Measurements from ENCODE around the gene RNF220.

Gene RNF220

DNA sequence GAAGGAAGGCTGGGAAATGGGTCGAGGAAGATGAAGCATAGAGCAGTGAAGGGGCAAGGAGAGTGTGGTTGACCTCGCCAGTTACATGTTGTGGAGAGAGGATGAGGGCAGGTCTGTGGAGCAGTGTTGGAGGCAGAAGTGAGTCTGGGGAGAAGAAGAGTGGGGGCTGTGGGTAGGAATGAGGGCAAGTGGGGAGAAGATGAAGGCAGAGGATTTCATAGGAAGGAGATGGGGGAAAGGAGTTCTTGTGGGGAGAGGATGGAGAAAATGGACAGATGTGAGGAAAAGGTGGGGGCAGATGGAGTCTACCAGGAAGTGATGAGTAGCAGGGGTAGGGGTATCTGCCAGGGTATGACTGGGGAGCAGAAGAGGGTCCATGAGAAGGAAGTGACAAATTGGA, 273.1 kb downstream of the RNF220 start:
- WGBS, 2 experiments (ENCODE audit: insufficient coverage in 2 of 2) = 92% methylated on average over 2 of the region's 2 CpGs
- Histone ChIP-seq H3K27ac (ENCODE audit: low read depth, low read length, severe bottlenecking) (no peak overlapping the region), H3K4me1 (ENCODE audit: control insufficient read depth, insufficient read depth, low read length, poor library complexity, severe bottlenecking) (peaks cover 13% of the 10 kb centered on the region), H3K9me3 (ENCODE audit: control insufficient read depth, low read length) (no peaks in the 10 kb centered on the region), H3K4me3 (ENCODE audit: extremely low read depth, insufficient read depth, low read length, poor library complexity, severe bottlenecking) (no peak overlapping the region), H3K36me3 (ENCODE audit: control insufficient read depth, insufficient read depth, low read length) (no peaks in the 10 kb centered on the region)

DNA sequence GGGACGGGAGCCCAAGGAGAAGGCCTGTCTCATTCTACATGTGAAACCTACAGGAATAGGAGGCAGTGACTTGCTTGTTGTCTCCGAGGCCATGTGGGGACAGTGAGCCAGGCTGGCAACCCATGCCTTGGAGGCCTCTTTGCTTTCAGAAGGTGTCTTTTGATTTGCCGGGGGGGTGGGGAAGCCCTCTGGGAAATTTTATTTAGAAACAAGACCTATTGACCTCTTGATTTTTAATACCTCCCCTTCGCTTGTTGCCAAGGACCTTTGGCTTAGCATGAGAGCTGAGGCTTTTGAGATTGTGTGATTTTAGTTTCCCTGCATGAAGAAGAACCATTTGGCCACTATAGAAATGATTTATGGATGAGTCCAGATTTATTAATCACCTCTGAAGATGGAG, 273.6 kb downstream of the RNF220 start:
- no peaks in the 10 kb centered on the region for H3K9me3 ChIP-seq (ENCODE audit: control insufficient read depth, low read length)
- no peak overlapping the region for H3K27ac ChIP-seq (ENCODE audit: low read depth, low read length, severe bottlenecking)
- H3K36me3 ChIP-seq (ENCODE audit: control insufficient read depth, insufficient read depth, low read length) = no peaks in the 10 kb centered on the region
- H3K4me1 ChIP-seq (ENCODE audit: control insufficient read depth, insufficient read depth, low read length, poor library complexity, severe bottlenecking) = peaks cover 9% of the 10 kb centered on the region
- H3K4me3 ChIP-seq (ENCODE audit: extremely low read depth, insufficient read depth, low read length, poor library complexity, severe bottlenecking) = no peak overlapping the region
- WGBS, 2 experiments (ENCODE audit: insufficient coverage in 2 of 2) = 100% methylated on average over 1 of the region's 4 CpGs; no CpG with 5 or more reads in 1 of the 2 experiments

DNA sequence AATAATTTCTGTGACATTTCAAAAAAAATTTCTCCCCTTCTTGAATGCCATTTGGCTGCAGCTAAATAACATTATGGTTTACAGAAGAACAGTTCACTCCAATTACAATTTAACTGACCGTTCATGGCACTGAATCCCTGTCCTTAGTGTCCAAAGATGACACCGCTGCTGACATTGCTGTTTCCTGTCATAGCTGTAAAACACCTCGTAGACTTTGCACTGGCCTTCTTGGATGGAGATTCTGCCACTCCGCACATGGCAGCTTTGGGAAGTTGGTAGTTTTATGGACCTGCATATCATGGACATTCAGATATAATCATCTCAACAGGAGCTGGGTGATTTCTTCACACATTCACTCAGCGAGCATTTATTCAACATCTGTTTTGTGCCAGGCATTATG, 274.4 kb downstream of the RNF220 start:
- Histone ChIP-seq H3K36me3 (ENCODE audit: control insufficient read depth, insufficient read depth, low read length) (no peaks in the 10 kb centered on the region), H3K4me3 (ENCODE audit: extremely low read depth, insufficient read depth, low read length, poor library complexity, severe bottlenecking) (no peak overlapping the region), H3K27ac (ENCODE audit: low read depth, low read length, severe bottlenecking) (no peak overlapping the region), H3K9me3 (ENCODE audit: control insufficient read depth, low read length) (no peaks in the 10 kb centered on the region), H3K4me1 (ENCODE audit: control insufficient read depth, insufficient read depth, low read length, poor library complexity, severe bottlenecking) (peaks cover 7% of the 10 kb centered on the region)
- WGBS, 2 experiments (ENCODE audit: insufficient coverage in 2 of 2) = 87 to 91% methylated on average over 3 to 4 of the region's 5 CpGs

DNA sequence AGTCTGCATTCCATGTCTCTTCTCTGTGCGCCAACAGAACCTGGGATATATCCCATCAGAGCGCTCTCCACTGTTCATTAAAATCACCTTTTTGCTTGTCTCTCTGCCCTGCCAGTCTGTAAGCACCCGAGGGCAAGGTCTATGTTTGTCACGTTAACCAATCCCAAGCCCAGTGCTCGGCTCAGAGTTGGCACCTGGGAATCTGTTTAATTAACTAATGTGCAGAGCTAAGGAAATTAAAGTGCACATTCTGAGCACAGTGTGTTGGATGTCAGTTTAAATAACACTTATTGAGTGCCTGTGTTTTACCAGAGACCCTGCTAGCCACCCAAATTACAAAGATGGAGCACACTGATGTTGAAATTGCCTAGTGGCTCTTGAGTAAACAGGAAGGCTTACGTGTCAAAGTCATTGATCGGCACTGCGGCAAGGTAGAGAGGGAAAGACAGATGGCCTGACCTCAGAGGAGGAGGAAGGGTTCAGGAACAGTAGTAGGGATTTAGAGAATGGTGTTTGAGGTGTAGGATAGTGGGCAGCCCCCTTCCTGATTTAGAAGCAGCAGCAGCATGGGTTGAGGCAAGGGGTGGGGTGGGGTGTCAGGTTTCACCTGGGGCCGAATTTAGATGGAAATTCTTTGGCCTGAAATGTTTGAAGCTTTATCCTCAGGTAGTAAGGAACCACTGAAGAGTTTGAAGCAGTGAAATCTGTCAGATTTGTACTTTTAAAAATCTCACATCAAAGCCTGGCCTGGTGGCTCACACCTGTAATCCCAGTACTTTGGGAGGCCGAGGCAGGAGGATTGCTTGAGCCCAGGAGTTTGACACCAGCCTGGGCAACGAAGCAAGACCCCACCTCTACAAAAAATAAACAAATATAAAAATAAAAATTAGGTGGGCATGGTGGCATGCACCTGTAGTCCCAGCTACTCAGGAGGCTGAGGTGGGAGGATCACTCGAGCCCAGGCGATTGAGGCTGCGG, 277.1 kb downstream of the RNF220 start:
- 80 to 83% methylated on average over 11 to 12 of the region's 14 CpGs for WGBS, 2 experiments (ENCODE audit: insufficient coverage in 2 of 2)
- Histone ChIP-seq H3K4me3 (ENCODE audit: extremely low read depth, insufficient read depth, low read length, poor library complexity, severe bottlenecking) (no peak overlapping the region), H3K4me1 (ENCODE audit: control insufficient read depth, insufficient read depth, low read length, poor library complexity, severe bottlenecking) (no peaks in the 10 kb centered on the region), H3K9me3 (ENCODE audit: control insufficient read depth, low read length) (no peaks in the 10 kb centered on the region), H3K27ac (ENCODE audit: low read depth, low read length, severe bottlenecking) (no peak overlapping the region), H3K36me3 (ENCODE audit: control insufficient read depth, insufficient read depth, low read length) (no peaks in the 10 kb centered on the region)

DNA sequence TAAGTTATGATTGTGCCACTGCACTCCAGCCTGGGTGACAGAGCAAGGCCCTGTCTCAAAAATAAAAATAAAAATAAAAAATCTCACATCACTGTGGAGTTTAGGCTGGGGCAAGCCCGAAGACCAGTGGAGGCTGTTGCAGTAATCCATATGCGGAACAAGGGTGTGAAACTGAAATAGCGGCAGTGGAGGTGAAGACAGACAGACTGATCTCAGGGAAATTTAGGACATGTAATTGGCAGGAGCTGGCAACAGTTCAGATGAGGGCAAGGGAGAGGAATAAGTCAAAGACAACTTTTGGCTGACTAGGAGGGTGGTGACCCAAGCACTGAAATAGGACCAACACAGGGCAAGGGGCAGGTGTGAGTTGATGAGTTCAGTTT, 277.8 kb downstream of the RNF220 start:
- Histone ChIP-seq H3K36me3 (ENCODE audit: control insufficient read depth, insufficient read depth, low read length) (no peaks in the 10 kb centered on the region), H3K9me3 (ENCODE audit: control insufficient read depth, low read length) (no peaks in the 10 kb centered on the region), H3K27ac (ENCODE audit: low read depth, low read length, severe bottlenecking) (no peak overlapping the region), H3K4me3 (ENCODE audit: extremely low read depth, insufficient read depth, low read length, poor library complexity, severe bottlenecking) (no peak overlapping the region), H3K4me1 (ENCODE audit: control insufficient read depth, insufficient read depth, low read length, poor library complexity, severe bottlenecking) (no peaks in the 10 kb centered on the region)
- WGBS, 2 experiments (ENCODE audit: insufficient coverage in 2 of 2) = 100% methylated on average over 3 of the region's 3 CpGs

DNA sequence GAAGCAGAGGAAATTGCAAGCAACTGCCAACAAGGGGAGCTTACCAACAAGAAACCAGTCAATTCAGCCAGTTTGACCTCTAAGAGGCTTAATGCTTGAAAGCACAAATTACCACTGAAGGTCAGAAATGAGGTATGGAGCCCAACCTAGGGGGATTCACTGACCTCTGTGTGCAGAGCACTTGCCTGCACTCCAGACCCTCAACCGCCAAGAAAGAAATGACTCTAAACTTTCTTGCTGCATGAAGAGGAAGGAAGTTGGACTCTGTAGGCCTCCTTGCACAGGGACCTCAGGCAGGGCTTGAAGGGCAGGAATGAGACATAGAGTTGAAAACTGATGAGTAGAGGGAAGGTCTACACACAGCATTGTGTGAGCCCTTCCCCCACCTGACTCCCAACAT, 279.5 kb downstream of the RNF220 start:
- H3K4me3 ChIP-seq (ENCODE audit: extremely low read depth, insufficient read depth, low read length, poor library complexity, severe bottlenecking) = no peak overlapping the region
- 83 to 86% methylated on average over 1 of the region's 1 CpG for WGBS, 2 experiments (ENCODE audit: insufficient coverage in 2 of 2)
- no peaks in the 10 kb centered on the region for H3K36me3 ChIP-seq (ENCODE audit: control insufficient read depth, insufficient read depth, low read length)
- no peaks in the 10 kb centered on the region for H3K9me3 ChIP-seq (ENCODE audit: control insufficient read depth, low read length)
- no peaks in the 10 kb centered on the region for H3K4me1 ChIP-seq (ENCODE audit: control insufficient read depth, insufficient read depth, low read length, poor library complexity, severe bottlenecking)
- no peak overlapping the region for H3K27ac ChIP-seq (ENCODE audit: low read depth, low read length, severe bottlenecking)

DNA sequence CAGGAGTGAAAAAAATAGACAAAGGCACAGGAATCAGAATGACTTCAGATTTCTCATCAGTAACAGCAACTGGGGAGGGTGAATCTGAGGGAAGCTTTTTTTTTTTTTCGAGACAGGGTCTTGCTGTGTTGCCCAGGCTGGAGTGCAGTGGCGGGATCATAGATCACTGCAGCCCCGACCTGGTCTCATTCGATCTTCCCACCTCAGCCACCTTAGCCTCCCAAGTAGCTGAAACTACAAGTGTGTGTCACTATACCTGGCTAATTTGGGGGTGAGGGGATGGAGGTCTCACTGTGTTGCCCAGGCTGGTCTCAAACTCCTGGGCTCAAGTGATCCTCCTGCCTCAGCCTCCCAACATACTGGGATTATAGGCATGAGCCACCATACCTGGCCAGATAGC, 280.2 kb downstream of the RNF220 start:
- no peaks in the 10 kb centered on the region for H3K9me3 ChIP-seq (ENCODE audit: control insufficient read depth, low read length)
- H3K27ac ChIP-seq (ENCODE audit: low read depth, low read length, severe bottlenecking) = no peak overlapping the region
- H3K36me3 ChIP-seq (ENCODE audit: control insufficient read depth, insufficient read depth, low read length) = no peaks in the 10 kb centered on the region
- no peak overlapping the region for H3K4me3 ChIP-seq (ENCODE audit: extremely low read depth, insufficient read depth, low read length, poor library complexity, severe bottlenecking)
- WGBS, 2 experiments (ENCODE audit: insufficient coverage in 2 of 2) = 100% methylated on average over 1 to 3 of the region's 4 CpGs
- H3K4me1 ChIP-seq (ENCODE audit: control insufficient read depth, insufficient read depth, low read length, poor library complexity, severe bottlenecking) = no peaks in the 10 kb centered on the region

DNA sequence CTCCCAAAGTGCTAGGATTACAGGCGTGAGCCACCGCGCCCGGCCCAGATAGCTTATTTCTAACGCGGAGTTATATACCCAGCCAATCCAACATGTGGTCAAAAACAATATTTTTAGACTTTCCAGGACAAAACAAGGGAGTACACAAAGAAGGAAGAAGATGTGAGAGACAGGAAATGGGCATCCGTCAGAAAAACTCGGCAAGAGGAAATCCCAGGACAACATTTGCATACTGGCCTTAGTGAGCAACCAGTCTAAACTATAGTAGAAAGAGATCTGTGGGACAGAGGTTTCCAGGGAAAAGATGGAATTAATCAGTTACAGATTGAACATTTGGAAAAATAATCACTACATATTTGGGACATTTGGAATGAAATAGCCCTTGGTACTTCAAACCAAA, 280.8 kb downstream of the RNF220 start:
- Histone ChIP-seq H3K9me3 (ENCODE audit: control insufficient read depth, low read length) (no peaks in the 10 kb centered on the region), H3K4me1 (ENCODE audit: control insufficient read depth, insufficient read depth, low read length, poor library complexity, severe bottlenecking) (no peaks in the 10 kb centered on the region), H3K27ac (ENCODE audit: low read depth, low read length, severe bottlenecking) (no peak overlapping the region), H3K36me3 (ENCODE audit: control insufficient read depth, insufficient read depth, low read length) (no peaks in the 10 kb centered on the region), H3K4me3 (ENCODE audit: extremely low read depth, insufficient read depth, low read length, poor library complexity, severe bottlenecking) (no peak overlapping the region)
- WGBS, 2 experiments (ENCODE audit: insufficient coverage in 2 of 2) = 92 to 96% methylated on average over 2 to 7 of the region's 8 CpGs

DNA sequence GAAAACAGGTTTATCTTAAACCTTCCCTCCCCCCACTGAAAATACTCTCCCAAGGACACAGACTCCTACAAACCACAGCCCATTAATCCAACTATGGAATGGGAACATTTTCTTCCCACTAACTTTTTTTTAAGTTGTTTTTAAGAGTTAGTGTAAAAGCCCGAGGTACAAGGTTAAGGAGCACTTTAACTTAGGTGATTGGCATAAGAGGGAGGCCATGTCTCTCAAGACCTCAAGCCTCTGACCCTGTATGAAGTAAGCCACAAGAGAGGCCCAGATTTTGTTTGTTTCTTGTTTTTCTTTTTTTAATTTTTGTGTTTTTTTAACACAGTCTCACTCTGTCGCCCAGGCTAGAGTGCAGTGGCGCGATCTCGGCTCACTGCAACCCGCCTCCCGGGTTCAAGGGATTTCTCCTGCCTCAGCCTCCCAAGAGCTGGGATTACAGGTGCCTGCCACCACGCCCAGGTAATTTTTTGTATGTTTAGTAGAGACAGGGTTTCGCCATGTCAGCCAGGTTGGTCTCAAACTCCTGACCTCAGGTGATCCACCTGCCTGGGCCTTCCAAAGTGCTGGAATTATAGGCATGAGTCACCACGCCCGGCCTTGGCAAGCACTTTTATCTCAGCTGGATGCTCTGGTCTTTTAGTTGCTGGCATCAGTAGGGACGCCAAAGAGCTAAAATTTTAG, 283.8 kb downstream of the RNF220 start:
- Histone ChIP-seq H3K4me3 (ENCODE audit: extremely low read depth, insufficient read depth, low read length, poor library complexity, severe bottlenecking) (no peak overlapping the region), H3K27ac (ENCODE audit: low read depth, low read length, severe bottlenecking) (no peak overlapping the region), H3K9me3 (ENCODE audit: control insufficient read depth, low read length) (no peaks in the 10 kb centered on the region), H3K4me1 (ENCODE audit: control insufficient read depth, insufficient read depth, low read length, poor library complexity, severe bottlenecking) (no peaks in the 10 kb centered on the region), H3K36me3 (ENCODE audit: control insufficient read depth, insufficient read depth, low read length) (no peaks in the 10 kb centered on the region)
- 88% methylated on average over 10 to 11 of the region's 12 CpGs for WGBS, 2 experiments (ENCODE audit: insufficient coverage in 2 of 2)

DNA sequence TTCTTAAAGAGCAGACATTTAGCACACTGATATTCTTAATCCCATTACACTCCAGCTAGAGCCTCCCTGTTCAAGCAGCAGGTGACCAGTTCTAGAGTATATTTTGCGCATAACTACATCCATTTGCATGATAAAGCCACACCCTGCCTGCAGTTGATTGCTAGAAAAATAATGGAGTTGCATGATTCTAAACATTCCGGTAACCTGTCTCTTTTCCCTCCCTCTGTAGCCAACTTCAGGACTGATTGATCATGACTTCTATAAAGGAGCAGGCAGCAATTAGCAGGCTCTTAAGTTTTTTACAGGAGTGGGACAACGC, 284.4 kb downstream of the RNF220 start:
- no peak overlapping the region for H3K4me3 ChIP-seq (ENCODE audit: extremely low read depth, insufficient read depth, low read length, poor library complexity, severe bottlenecking)
- H3K27ac ChIP-seq (ENCODE audit: low read depth, low read length, severe bottlenecking) = no peak overlapping the region
- H3K36me3 ChIP-seq (ENCODE audit: control insufficient read depth, insufficient read depth, low read length) = no peaks in the 10 kb centered on the region
- WGBS, 2 experiments (ENCODE audit: insufficient coverage in 2 of 2) = 79 to 81% methylated on average over 2 to 3 of the region's 3 CpGs
- no peaks in the 10 kb centered on the region for H3K4me1 ChIP-seq (ENCODE audit: control insufficient read depth, insufficient read depth, low read length, poor library complexity, severe bottlenecking)
- no peaks in the 10 kb centered on the region for H3K9me3 ChIP-seq (ENCODE audit: control insufficient read depth, low read length)

DNA sequence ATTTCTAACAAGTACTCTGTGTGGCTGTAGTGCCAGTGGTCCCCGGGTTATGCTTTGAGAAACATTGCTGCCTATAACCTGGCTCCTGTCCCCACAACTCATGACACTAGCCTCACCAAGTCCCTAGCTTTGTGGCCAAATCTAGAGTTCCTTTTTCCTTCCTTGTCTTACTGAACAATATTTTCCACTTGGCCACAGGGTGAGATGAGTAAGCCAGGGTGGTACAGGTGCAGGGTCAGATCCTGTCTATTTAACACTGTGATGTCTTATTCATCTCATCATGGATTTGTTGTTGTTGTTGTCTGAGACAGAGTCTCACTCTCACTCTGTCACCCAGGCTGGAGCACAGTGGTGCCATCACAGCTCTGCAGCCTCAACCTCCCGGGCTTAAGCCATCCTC, 288.1 kb downstream of the RNF220 start:
- H3K4me3 ChIP-seq (ENCODE audit: extremely low read depth, insufficient read depth, low read length, poor library complexity, severe bottlenecking) = no peak overlapping the region
- no peaks in the 10 kb centered on the region for H3K36me3 ChIP-seq (ENCODE audit: control insufficient read depth, insufficient read depth, low read length)
- H3K27ac ChIP-seq (ENCODE audit: low read depth, low read length, severe bottlenecking) = no peak overlapping the region
- H3K4me1 ChIP-seq (ENCODE audit: control insufficient read depth, insufficient read depth, low read length, poor library complexity, severe bottlenecking) = no peaks in the 10 kb centered on the region
- no peaks in the 10 kb centered on the region for H3K9me3 ChIP-seq (ENCODE audit: control insufficient read depth, low read length)
- WGBS, 2 experiments (ENCODE audit: insufficient coverage in 2 of 2) = 84 to 86% methylated on average over 1 to 2 of the region's 2 CpGs
